CD14-positive monocyte (primary cell): ENCODE measurements around the gene ASS1. TPM values are rescaled to one million over a fixed set of nuclear protein-coding genes. Genes with fewer than 3 reads are reported as not detected.
A peak's percentile ranks its signal among the peaks of the same experiment; 100 is the strongest.

ENCODE experiments used
- DNase-seq, 3 donors: peaks; one replicate each; pipeline ENCODE4 v3.0.0-alpha.2; 2011 to 2022
- H2AFZ ChIP-seq: 2 replicates; pipeline ENCODE4 v1.6.0; 2012; ENCODE audit warnings: mild to moderate bottlenecking, low read depth, low read length, inconsistent platforms; ENCODE audit not compliant: insufficient read depth, poor library complexity, severe bottlenecking
- H3K27ac ChIP-seq, 2 donors: 1 replicate in 1 of 2; 2 replicates in 1 of 2; pipeline ENCODE4 v1.5.1; 2012 to 2013; ENCODE audit warnings: low read length in 2 of 2, control low read depth in 1 of 2, inconsistent platforms in 1 of 2, low read depth in 1 of 2, mild to moderate bottlenecking in 1 of 2
- H3K27me3 ChIP-seq, 2 donors: one replicate each; pipeline versions ENCODE4 v1.6.0 to v1.6.1; 2011 to 2013; ENCODE audit warnings: low read length in 2 of 2; ENCODE audit not compliant: control insufficient read depth in 2 of 2, insufficient read depth in 2 of 2
- H3K36me3 ChIP-seq, 2 donors: replicated peaks in 1 of 2; 1 replicate in 1 of 2; 2 replicates in 1 of 2; pipeline versions ENCODE4 v1.5.1 to v1.6.1; 2012 to 2013; ENCODE audit warnings: low read length in 2 of 2, control low read depth in 1 of 2, inconsistent platforms in 1 of 2, mild to moderate bottlenecking in 1 of 2; ENCODE audit not compliant: insufficient read depth in 2 of 2, control insufficient read depth in 1 of 2
- H3K4me1 ChIP-seq, 2 donors: 1 replicate in 1 of 2; 2 replicates in 1 of 2; pipeline versions ENCODE4 v1.5.1 to v1.6.1; 2012 to 2013; ENCODE audit warnings: low read length in 2 of 2, control low read depth in 1 of 2, inconsistent platforms in 1 of 2, mild to moderate bottlenecking in 1 of 2, moderate library complexity in 1 of 2; ENCODE audit not compliant: insufficient read depth in 2 of 2, control insufficient read depth in 1 of 2
- H3K4me2 ChIP-seq: replicated peaks from 2 replicates; pipeline ENCODE3; 2012; ENCODE audit warnings: low read length, moderate library complexity, mild to moderate bottlenecking; ENCODE audit not compliant: poor library complexity, severe bottlenecking; ENCODE audit errors: extremely low read depth
- H3K4me3 ChIP-seq, 3 experiments: fragments of 200-600 bp in 1 of 3; sonication (generic) in 1 of 3; replicated peaks in 1 of 3; 1 replicate in 2 of 3; 2 replicates in 1 of 3; pipeline ENCODE4 v1.5.1; 2011 to 2013; ENCODE audit warnings: low read length in 3 of 3, mild to moderate bottlenecking in 3 of 3, control low read depth in 2 of 3, low read depth in 2 of 3, inconsistent platforms in 1 of 3, moderate library complexity in 1 of 3
- H3K79me2 ChIP-seq: 2 replicates; pipeline ENCODE4 v1.6.0; 2012; ENCODE audit warnings: mild to moderate bottlenecking, control low read depth, inconsistent platforms, low read length, moderate library complexity; ENCODE audit not compliant: insufficient read depth
- H3K9ac ChIP-seq: 2 replicates; pipeline ENCODE4 v1.6.0; 2017; ENCODE audit warnings: low read length, mild to moderate bottlenecking; ENCODE audit not compliant: insufficient read depth, poor library complexity, severe bottlenecking
- H3K9me3 ChIP-seq, 2 donors: replicated peaks in 1 of 2; 1 replicate in 1 of 2; 2 replicates in 1 of 2; pipeline versions ENCODE4 v1.5.1 to v1.6.1; 2012 to 2013; ENCODE audit warnings: low read length in 2 of 2, control low read depth in 1 of 2; ENCODE audit not compliant: control insufficient read depth in 1 of 2, insufficient read depth in 1 of 2
- H4K20me1 ChIP-seq: 2 replicates; pipeline ENCODE4 v1.6.0; 2012; ENCODE audit warnings: mild to moderate bottlenecking, low read length, control low read depth, moderate library complexity; ENCODE audit not compliant: insufficient read depth
- H3K27ac Mint-ChIP-seq, 7 donors: one replicate each; pipeline ENCODE4 v1.8.0; 2020; ENCODE audit warnings: mild to moderate bottlenecking in 7 of 7, mixed read lengths in 7 of 7, moderate library complexity in 6 of 7, inconsistent platforms in 2 of 7
- H3K27me3 Mint-ChIP-seq, 3 donors: one replicate each; pipeline ENCODE4 v1.8.0; 2021 to 2022; ENCODE audit warnings: low read depth in 3 of 3, mild to moderate bottlenecking in 3 of 3, mixed read lengths in 3 of 3, moderate library complexity in 3 of 3, inconsistent platforms in 1 of 3
- H3K36me3 Mint-ChIP-seq, 2 donors: one replicate each; pipeline ENCODE4 v1.8.0; 2020; ENCODE audit warnings: mixed read lengths in 2 of 2, inconsistent platforms in 1 of 2, mild to moderate bottlenecking in 1 of 2
- H3K4me1 Mint-ChIP-seq: one replicate; pipeline ENCODE4 v1.8.0; 2020; ENCODE audit warnings: mild to moderate bottlenecking, mixed read lengths
- H3K4me3 Mint-ChIP-seq, 2 donors: one replicate each; pipeline ENCODE4 v1.8.0; 2020; ENCODE audit warnings: mild to moderate bottlenecking in 2 of 2, mixed read lengths in 2 of 2, moderate library complexity in 1 of 2
- H3K9me3 Mint-ChIP-seq, 7 donors: one replicate each; pipeline ENCODE4 v1.8.0; 2020 to 2022; ENCODE audit warnings: mixed read lengths in 7 of 7, mild to moderate bottlenecking in 6 of 7, moderate library complexity in 6 of 7, inconsistent platforms in 2 of 7
- WGBS: methylation state at CpG from one replicate; pipeline ENCODE4 v1.1.5; 2013; ENCODE audit warnings: missing lambda C conversion rate; ENCODE audit not compliant: insufficient coverage; 5-methylcytosine and 5-hydroxymethylcytosine counted together
- intact Hi-C, 2 donors: fragments of 100-400 bp; cut with micrococcal nuclease; formaldehyde crosslinking; loops; one replicate each; pipeline versions ENCODE4 v1.15.0 to v1.15.1; 2023
- polyA plus RNA-seq, 3 donors: library from polyadenylated mRNA; depleted of rRNA in 1 of 3; unstranded in 2 of 3; stranded (reverse) in 1 of 3; fragments of 300-500 nt in 2 of 3; fragments of >200 nt in 1 of 3; fragmentation: Illumina TruSeq in 2 of 3; gene quantifications; 1 replicate in 2 of 3; 2 replicates in 1 of 3; pipeline ENCODE4 v1.2.3, GENCODE V29; 2012 to 2021
- TF ChIP-seq, protein P1 (sequence below): fragments of 200-600 bp; IDR thresholded peaks from one replicate; pipeline ENCODE4 v1.8.0; 2022; ENCODE audit warnings: antibody characterized with exemption, mild to moderate bottlenecking

ASS1 gene
- polyA plus RNA-seq, 3 donors: not detected

DNA sequence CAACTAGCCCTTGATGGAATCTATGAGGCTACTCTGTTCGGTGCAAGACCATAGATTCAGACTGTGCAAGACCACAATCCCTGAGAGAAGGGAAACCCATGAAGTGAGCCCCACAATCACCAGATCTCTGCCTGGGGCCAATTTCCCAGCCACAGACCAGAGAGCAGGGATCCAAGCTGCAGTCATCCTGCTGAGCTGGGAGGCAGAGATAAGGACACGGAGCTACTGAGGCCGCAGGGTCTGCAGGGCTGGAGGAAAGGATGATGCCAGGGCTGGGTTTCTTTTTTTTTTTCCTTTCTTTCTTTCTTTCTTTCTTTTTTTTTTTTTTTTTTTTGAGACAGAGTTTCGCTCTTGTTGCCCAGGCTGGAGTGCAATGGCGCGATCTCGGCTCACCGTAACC lies 86.9 kb downstream of the ASS1 start:
- Histone ChIP-seq H3K4me1 (no peaks in the 10 kb centered on the region), H3K4me3 (no peak overlapping the region), H3K79me2 (no peaks in the 10 kb centered on the region), H4K20me1 (no peaks in the 10 kb centered on the region), H2AFZ (no peak overlapping the region), H3K27ac (no peak overlapping the region), H3K27me3 (peaks cover 13 to 20% of the 10 kb centered on the region in 2 donors), H3K9me3 (no peaks in the 10 kb centered on the region), H3K36me3 (no peaks in the 10 kb centered on the region), H3K4me2 (no peak overlapping the region), H3K9ac (no peak overlapping the region)
- Mint-ChIP-seq H3K4me3 (peak overlapping the region in 1 of 2 donors; percentile 9), H3K27ac (no peak overlapping the region), H3K4me1 (no peaks in the 10 kb centered on the region), H3K9me3 (peaks cover 0 to 3% (median 0%) of the 10 kb centered on the region in 7 donors), H3K36me3 (no peaks in the 10 kb centered on the region), H3K27me3 (peaks cover 28 to 48% (median 29%) of the 10 kb centered on the region in 3 donors)
- intact Hi-C loops: no loop called here
- no peak for DNase-seq
- 89% methylated on average over 1 of the region's 8 CpGs for WGBS
- TF ChIP-seq, protein P1, sequence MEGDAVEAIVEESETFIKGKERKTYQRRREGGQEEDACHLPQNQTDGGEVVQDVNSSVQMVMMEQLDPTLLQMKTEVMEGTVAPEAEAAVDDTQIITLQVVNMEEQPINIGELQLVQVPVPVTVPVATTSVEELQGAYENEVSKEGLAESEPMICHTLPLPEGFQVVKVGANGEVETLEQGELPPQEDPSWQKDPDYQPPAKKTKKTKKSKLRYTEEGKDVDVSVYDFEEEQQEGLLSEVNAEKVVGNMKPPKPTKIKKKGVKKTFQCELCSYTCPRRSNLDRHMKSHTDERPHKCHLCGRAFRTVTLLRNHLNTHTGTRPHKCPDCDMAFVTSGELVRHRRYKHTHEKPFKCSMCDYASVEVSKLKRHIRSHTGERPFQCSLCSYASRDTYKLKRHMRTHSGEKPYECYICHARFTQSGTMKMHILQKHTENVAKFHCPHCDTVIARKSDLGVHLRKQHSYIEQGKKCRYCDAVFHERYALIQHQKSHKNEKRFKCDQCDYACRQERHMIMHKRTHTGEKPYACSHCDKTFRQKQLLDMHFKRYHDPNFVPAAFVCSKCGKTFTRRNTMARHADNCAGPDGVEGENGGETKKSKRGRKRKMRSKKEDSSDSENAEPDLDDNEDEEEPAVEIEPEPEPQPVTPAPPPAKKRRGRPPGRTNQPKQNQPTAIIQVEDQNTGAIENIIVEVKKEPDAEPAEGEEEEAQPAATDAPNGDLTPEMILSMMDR: no peak

DNA sequence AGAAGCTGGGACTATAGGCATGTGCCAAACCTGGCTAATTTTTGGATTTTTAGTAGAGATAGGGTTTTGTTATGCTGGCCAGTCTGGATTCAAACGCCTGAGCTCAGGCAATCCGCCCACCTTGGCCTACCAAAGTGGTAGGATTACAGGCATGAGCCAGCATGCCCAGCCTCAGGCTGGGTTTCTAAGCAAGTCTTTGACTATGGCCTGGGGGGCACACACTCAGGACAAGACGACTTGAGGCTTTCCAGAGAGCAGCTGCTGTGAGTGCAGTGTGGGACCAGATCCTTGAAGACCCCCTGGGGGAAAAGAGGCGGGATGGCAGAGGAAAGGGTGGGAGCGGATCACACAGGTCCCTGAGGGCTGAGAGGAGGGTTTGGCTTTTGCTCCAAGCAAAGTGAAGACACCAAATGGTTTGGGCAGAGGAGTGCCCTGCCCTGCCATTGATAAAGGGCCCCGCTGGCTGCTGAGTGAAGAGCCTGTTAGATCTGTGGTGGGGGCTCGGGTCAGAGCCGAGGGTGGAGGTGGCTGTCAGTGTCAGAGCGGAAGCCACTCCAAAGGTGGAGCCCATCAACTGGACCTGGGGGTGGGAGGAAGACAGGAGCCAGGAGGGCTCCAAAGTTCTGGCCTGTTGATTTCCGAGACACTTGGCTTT lies 87.8 kb downstream of the ASS1 start:
- Mint-ChIP-seq H3K4me1 (peaks cover under 1% of the 10 kb centered on the region), H3K27ac (no peak overlapping the region), H3K4me3 (no peak overlapping the region), H3K36me3 (no peaks in the 10 kb centered on the region), H3K9me3 (peaks cover 0 to 3% (median 0%) of the 10 kb centered on the region in 7 donors), H3K27me3 (peaks cover 37 to 54% (median 38%) of the 10 kb centered on the region in 3 donors)
- H3K4me3 ChIP-seq: no peak overlapping the region
- H3K27ac ChIP-seq: no peak overlapping the region
- H3K27me3 ChIP-seq: peaks cover 21 to 29% of the 10 kb centered on the region in 2 donors
- H3K4me1 ChIP-seq: no peaks in the 10 kb centered on the region
- intact Hi-C loops: no loop called here
- H3K9ac ChIP-seq: no peak overlapping the region
- H3K9me3 ChIP-seq: no peaks in the 10 kb centered on the region
- WGBS: 87% methylated on average over 9 of the region's 10 CpGs
- no peak overlapping the region for H3K4me2 ChIP-seq
- TF ChIP-seq, protein P1: no peak
- no peak overlapping the region for H2AFZ ChIP-seq
- H3K36me3 ChIP-seq: no peaks in the 10 kb centered on the region
- no peak for DNase-seq
- H3K79me2 ChIP-seq: no peaks in the 10 kb centered on the region
- no peaks in the 10 kb centered on the region for H4K20me1 ChIP-seq
